ENCODE measurements around the gene NEURL4. TPM values are rescaled to one million over a fixed set of nuclear protein-coding genes. Genes with fewer than 3 reads are reported as not detected.

The NEURL4 gene
- polyA plus RNA-seq, 1 donor = 34.5 TPM

GRCh38 chr17:7279448-7279847 is 49.7 kb downstream of the NEURL4 start:
- no peak for DNase-seq

DNA sequence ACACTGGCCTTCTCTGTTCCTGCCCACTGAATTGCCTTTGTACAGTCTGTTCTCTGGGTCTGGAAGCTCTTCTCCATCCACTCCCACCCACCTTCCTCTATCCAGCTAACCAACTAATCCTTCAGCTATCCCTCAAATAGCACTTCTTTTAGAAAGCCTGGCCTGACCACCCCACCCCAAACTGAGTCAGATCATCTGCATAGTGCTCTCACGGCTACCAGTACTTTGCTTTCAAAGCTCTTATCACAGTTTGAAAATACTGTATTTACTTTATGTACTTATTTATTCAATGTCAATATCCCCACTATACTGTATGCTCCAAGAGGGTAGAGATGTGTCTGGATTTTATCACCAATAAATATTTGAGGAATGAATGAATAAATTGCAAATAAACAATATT is 62.4 kb downstream of the NEURL4 start:
- DNase-seq = no peak

Other genes with a start within 250 kb of the NEURL4 start
- gene CLEC10A, start 249.1 kb downstream of the NEURL4 start, polyA plus RNA-seq (ENCODE audit: insufficient read length) = 0.47 TPM
- 2.0 TPM for gene ASGR2, start 214.5 kb downstream of the NEURL4 start, polyA plus RNA-seq (ENCODE audit: insufficient read length)
- gene ASGR1, start 150.0 kb downstream of the NEURL4 start, polyA plus RNA-seq (ENCODE audit: insufficient read length) = 6.1 TPM
- 36.0 TPM for gene DLG4, start 109.5 kb downstream of the NEURL4 start, polyA plus RNA-seq (ENCODE audit: insufficient read length)
- 478 TPM for gene ACADVL, start 109.4 kb downstream of the NEURL4 start, polyA plus RNA-seq (ENCODE audit: insufficient read length)
- 52.5 TPM for gene DVL2, start 94.8 kb downstream of the NEURL4 start, polyA plus RNA-seq (ENCODE audit: insufficient read length)
- 52.8 TPM for gene PHF23, start 89.9 kb downstream of the NEURL4 start, polyA plus RNA-seq (ENCODE audit: insufficient read length)
- 390 TPM for gene GABARAP, start 86.9 kb downstream of the NEURL4 start, polyA plus RNA-seq (ENCODE audit: insufficient read length)
- gene CTDNEP1, start 77.6 kb downstream of the NEURL4 start, polyA plus RNA-seq (ENCODE audit: insufficient read length) = 150 TPM
- gene ELP5, start 77.1 kb downstream of the NEURL4 start, polyA plus RNA-seq (ENCODE audit: insufficient read length) = 54.9 TPM
- gene CLDN7, start 66.9 kb downstream of the NEURL4 start, polyA plus RNA-seq (ENCODE audit: insufficient read length) = 36.6 TPM
- 2.2 TPM for gene SLC2A4, start 47.6 kb downstream of the NEURL4 start, polyA plus RNA-seq (ENCODE audit: insufficient read length)
- 4.1 TPM for gene YBX2, start 34.7 kb downstream of the NEURL4 start, polyA plus RNA-seq (ENCODE audit: insufficient read length)
- gene EIF5A, start 21.7 kb downstream of the NEURL4 start, polyA plus RNA-seq (ENCODE audit: insufficient read length) = 284 TPM
- gene GPS2, start 14.0 kb downstream of the NEURL4 start, polyA plus RNA-seq (ENCODE audit: insufficient read length) = 96.6 TPM
- gene ACAP1, start 7.2 kb upstream of the NEURL4 start, polyA plus RNA-seq (ENCODE audit: insufficient read length) = 6.3 TPM
- gene KCTD11, start 22.8 kb upstream of the NEURL4 start, polyA plus RNA-seq (ENCODE audit: insufficient read length) = 10.3 TPM
- gene TMEM95, start 25.8 kb upstream of the NEURL4 start, polyA plus RNA-seq (ENCODE audit: insufficient read length) = not detected
- gene TNK1, start 51.8 kb upstream of the NEURL4 start, polyA plus RNA-seq (ENCODE audit: insufficient read length) = 5.5 TPM
- 27.8 TPM for gene PLSCR3, start 65.2 kb upstream of the NEURL4 start, polyA plus RNA-seq (ENCODE audit: insufficient read length)
- gene TMEM256, start 74.8 kb upstream of the NEURL4 start, polyA plus RNA-seq (ENCODE audit: insufficient read length) = 74.9 TPM
- 28.1 TPM for gene NLGN2, start 78.5 kb upstream of the NEURL4 start, polyA plus RNA-seq (ENCODE audit: insufficient read length)
- gene SPEM1, start 91.0 kb upstream of the NEURL4 start, polyA plus RNA-seq (ENCODE audit: insufficient read length) = not detected
- not detected for gene SPEM2, start 96.3 kb upstream of the NEURL4 start, polyA plus RNA-seq (ENCODE audit: insufficient read length)
- gene SPEM3, start 99.5 kb upstream of the NEURL4 start, polyA plus RNA-seq (ENCODE audit: insufficient read length) = not detected
- 4.4 TPM for gene TMEM102, start 106.1 kb upstream of the NEURL4 start, polyA plus RNA-seq (ENCODE audit: insufficient read length)
- gene FGF11, start 110.2 kb upstream of the NEURL4 start, polyA plus RNA-seq (ENCODE audit: insufficient read length) = 6.1 TPM
- 10.5 TPM for gene CHRNB1, start 115.7 kb upstream of the NEURL4 start, polyA plus RNA-seq (ENCODE audit: insufficient read length)
- 39.3 TPM for gene ZBTB4, start 150.3 kb upstream of the NEURL4 start, polyA plus RNA-seq (ENCODE audit: insufficient read length)
- gene SLC35G6, start 152.1 kb upstream of the NEURL4 start, polyA plus RNA-seq (ENCODE audit: insufficient read length) = 0.45 TPM
- 141 TPM for gene POLR2A, start 155.0 kb upstream of the NEURL4 start, polyA plus RNA-seq (ENCODE audit: insufficient read length)
- 17.7 TPM for gene TNFSF12, start 219.7 kb upstream of the NEURL4 start, polyA plus RNA-seq (ENCODE audit: insufficient read length)
- 13.2 TPM for gene TNFSF13, start 229.4 kb upstream of the NEURL4 start, polyA plus RNA-seq (ENCODE audit: insufficient read length)
- gene SENP3, start 232.6 kb upstream of the NEURL4 start, polyA plus RNA-seq (ENCODE audit: insufficient read length) = 90.9 TPM